ENCODE results near the gene TRMT1. TPM values are rescaled to one million over a fixed set of nuclear protein-coding genes. Genes with fewer than 3 reads are reported as not detected.

TRMT1 gene
- total RNA-seq, 1 experiment from 2014 or later = 106 TPM

DNA sequence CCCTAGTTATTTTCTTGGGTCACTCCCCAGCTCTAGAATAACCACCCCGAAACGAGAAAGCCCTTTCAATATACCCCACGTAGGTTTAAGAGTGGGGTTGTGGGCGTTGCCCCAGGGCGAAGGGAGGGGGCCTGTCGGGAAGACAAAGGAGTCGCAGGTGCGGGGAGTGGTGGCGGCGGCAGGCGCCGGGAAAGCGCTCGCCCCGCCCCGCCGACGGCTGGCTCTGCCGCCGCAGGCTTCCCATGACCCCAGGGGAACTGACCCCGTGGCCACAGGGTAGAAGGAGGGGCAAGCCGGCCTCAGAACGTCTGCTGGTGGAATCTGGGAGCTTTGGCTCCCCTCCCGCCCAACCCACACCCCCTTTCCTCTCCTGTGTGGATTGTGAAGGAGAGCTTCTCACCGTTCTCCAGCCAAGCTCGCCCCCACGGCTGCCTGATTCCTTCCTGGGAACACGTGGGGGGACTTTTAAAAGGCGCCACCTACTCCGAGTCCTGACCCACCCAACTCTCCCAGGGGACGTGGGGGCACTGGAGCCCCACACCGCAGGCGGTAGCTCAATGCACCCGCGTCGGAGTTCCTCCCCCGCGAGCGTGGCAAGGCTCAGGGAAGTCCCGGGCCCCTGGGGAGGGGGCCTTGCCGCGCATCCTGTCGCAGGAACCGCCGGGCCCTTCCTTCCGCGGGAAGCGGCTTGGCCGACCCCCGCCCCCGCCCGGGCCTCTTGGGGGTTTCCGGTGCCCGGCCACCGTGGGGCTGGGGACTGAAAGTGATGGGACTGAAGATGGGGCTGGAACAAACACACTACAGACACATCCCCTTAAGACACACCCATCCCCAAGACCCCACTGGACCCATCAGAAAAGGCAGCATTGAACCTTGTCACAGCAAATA lies 39.2 kb upstream of the TRMT1 start (continued):
- TF ChIP-seq STAT6 (CRISPR knock-in tag; conservative IDR thresholded peaks at IDR 0.05; ENCODE audit: low read depth) (no peak), ZNF219 (CRISPR knock-in tag; IDR thresholded peaks at IDR 0.05; ENCODE audit: borderline replicate concordance) (no peak), FOXP1 (CRISPR knock-in tag; IDR thresholded peaks at IDR 0.05; ENCODE audit: borderline replicate concordance) (no peak; the same call in 1 of the 2 replicates), JAZF1 (CRISPR knock-in tag; IDR thresholded peaks at IDR 0.05) (no peak), NFATC4 (CRISPR knock-in tag; IDR thresholded peaks at IDR 0.05) (peak; percentile 72), MXD4 (CRISPR knock-in tag; IDR thresholded peaks at IDR 0.05; ENCODE audit: borderline replicate concordance) (0 out of 2 replicates have a peak, but pooled peaks have one; percentile 45), ATF1 (CRISPR knock-in tag; IDR thresholded peaks at IDR 0.05) (no peak), AR (CRISPR knock-in tag; IDR thresholded peaks at IDR 0.05) (peak; percentile 80; the same call in 1 of the 2 replicates), RELA (CRISPR knock-in tag; IDR thresholded peaks at IDR 0.05; ENCODE audit: borderline replicate concordance) (no peak), ZNF232 (CRISPR knock-in tag; IDR thresholded peaks at IDR 0.05) (no peak), ZNF281 (CRISPR knock-in tag; IDR thresholded peaks at IDR 0.05) (no peak), TP53 (CRISPR knock-in tag; IDR thresholded peaks at IDR 0.05) (peak; percentile 16; the same call in 1 of the 2 replicates), CREB1 (CRISPR knock-in tag; IDR thresholded peaks at IDR 0.05) (no peak), ESRRA (CRISPR knock-in tag; IDR thresholded peaks at IDR 0.05; ENCODE audit: borderline replicate concordance) (no peak), SOX15 (CRISPR knock-in tag; IDR thresholded peaks at IDR 0.05) (no peak), PRRX2 (CRISPR knock-in tag; IDR thresholded peaks at IDR 0.05) (peak; percentile 85; the same call in 1 of the 2 replicates), OVOL2 (CRISPR knock-in tag; IDR thresholded peaks at IDR 0.05; ENCODE audit: borderline replicate concordance) (no peak)
- TF ChIP-seq, protein P1, sequence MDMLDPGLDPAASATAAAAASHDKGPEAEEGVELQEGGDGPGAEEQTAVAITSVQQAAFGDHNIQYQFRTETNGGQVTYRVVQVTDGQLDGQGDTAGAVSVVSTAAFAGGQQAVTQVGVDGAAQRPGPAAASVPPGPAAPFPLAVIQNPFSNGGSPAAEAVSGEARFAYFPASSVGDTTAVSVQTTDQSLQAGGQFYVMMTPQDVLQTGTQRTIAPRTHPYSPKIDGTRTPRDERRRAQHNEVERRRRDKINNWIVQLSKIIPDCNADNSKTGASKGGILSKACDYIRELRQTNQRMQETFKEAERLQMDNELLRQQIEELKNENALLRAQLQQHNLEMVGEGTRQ (CRISPR knock-in tag; IDR thresholded peaks at IDR 0.05) = peak; percentile 74
- TF ChIP-seq, protein P2, sequence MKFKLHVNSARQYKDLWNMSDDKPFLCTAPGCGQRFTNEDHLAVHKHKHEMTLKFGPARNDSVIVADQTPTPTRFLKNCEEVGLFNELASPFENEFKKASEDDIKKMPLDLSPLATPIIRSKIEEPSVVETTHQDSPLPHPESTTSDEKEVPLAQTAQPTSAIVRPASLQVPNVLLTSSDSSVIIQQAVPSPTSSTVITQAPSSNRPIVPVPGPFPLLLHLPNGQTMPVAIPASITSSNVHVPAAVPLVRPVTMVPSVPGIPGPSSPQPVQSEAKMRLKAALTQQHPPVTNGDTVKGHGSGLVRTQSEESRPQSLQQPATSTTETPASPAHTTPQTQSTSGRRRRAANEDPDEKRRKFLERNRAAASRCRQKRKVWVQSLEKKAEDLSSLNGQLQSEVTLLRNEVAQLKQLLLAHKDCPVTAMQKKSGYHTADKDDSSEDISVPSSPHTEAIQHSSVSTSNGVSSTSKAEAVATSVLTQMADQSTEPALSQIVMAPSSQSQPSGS (CRISPR knock-in tag; IDR thresholded peaks at IDR 0.05; ENCODE audit: borderline replicate concordance, low read depth) = no peak
- TF ChIP-seq, protein P3, sequence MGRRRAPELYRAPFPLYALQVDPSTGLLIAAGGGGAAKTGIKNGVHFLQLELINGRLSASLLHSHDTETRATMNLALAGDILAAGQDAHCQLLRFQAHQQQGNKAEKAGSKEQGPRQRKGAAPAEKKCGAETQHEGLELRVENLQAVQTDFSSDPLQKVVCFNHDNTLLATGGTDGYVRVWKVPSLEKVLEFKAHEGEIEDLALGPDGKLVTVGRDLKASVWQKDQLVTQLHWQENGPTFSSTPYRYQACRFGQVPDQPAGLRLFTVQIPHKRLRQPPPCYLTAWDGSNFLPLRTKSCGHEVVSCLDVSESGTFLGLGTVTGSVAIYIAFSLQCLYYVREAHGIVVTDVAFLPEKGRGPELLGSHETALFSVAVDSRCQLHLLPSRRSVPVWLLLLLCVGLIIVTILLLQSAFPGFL (CRISPR knock-in tag; IDR thresholded peaks at IDR 0.05; ENCODE audit: borderline replicate concordance) = no peak
- TF ChIP-seq, protein P4, sequence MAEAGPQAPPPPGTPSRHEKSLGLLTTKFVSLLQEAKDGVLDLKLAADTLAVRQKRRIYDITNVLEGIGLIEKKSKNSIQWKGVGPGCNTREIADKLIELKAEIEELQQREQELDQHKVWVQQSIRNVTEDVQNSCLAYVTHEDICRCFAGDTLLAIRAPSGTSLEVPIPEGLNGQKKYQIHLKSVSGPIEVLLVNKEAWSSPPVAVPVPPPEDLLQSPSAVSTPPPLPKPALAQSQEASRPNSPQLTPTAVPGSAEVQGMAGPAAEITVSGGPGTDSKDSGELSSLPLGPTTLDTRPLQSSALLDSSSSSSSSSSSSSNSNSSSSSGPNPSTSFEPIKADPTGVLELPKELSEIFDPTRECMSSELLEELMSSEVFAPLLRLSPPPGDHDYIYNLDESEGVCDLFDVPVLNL (CRISPR knock-in tag; IDR thresholded peaks at IDR 0.05; ENCODE audit: borderline replicate concordance, low read depth) = no peak
- TF ChIP-seq, protein P5, sequence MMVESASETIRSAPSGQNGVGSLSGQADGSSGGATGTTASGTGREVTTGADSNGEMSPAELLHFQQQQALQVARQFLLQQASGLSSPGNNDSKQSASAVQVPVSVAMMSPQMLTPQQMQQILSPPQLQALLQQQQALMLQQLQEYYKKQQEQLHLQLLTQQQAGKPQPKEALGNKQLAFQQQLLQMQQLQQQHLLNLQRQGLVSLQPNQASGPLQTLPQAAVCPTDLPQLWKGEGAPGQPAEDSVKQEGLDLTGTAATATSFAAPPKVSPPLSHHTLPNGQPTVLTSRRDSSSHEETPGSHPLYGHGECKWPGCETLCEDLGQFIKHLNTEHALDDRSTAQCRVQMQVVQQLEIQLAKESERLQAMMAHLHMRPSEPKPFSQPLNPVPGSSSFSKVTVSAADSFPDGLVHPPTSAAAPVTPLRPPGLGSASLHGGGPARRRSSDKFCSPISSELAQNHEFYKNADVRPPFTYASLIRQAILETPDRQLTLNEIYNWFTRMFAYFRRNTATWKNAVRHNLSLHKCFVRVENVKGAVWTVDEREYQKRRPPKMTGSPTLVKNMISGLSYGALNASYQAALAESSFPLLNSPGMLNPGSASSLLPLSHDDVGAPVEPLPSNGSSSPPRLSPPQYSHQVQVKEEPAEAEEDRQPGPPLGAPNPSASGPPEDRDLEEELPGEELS (CRISPR knock-in tag; IDR thresholded peaks at IDR 0.05) = no peak

All from WTC11 (cell line).